GM19395 (cell line): ENCODE results near the gene NHSL1.

ENCODE experiments used
- ATAC-seq: cut with Tn5 transposase; IDR thresholded peaks from one replicate; pipeline ENCODE4 v1.9.1; 2021; ENCODE audit warnings: mild to moderate bottlenecking, moderate library complexity; ENCODE audit not compliant: unreplicated experiment

NHSL1 gene, protein sequence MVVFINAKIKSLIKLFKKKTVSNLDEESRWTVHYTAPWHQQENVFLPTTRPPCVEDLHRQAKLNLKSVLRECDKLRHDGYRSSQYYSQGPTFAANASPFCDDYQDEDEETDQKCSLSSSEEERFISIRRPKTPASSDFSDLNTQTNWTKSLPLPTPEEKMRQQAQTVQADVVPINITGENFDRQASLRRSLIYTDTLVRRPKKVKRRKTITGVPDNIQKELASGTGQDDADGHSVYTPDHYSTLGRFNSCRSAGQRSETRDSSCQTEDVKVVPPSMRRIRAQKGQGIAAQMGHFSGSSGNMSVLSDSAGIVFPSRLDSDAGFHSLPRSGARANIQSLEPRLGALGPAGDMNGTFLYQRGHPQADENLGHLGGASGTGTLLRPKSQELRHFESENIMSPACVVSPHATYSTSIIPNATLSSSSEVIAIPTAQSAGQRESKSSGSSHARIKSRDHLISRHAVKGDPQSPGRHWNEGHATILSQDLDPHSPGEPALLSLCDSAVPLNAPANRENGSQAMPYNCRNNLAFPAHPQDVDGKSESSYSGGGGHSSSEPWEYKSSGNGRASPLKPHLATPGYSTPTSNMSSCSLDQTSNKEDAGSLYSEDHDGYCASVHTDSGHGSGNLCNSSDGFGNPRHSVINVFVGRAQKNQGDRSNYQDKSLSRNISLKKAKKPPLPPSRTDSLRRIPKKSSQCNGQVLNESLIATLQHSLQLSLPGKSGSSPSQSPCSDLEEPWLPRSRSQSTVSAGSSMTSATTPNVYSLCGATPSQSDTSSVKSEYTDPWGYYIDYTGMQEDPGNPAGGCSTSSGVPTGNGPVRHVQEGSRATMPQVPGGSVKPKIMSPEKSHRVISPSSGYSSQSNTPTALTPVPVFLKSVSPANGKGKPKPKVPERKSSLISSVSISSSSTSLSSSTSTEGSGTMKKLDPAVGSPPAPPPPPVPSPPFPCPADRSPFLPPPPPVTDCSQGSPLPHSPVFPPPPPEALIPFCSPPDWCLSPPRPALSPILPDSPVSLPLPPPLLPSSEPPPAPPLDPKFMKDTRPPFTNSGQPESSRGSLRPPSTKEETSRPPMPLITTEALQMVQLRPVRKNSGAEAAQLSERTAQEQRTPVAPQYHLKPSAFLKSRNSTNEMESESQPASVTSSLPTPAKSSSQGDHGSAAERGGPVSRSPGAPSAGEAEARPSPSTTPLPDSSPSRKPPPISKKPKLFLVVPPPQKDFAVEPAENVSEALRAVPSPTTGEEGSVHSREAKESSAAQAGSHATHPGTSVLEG (N-terminal part only)

DNA sequence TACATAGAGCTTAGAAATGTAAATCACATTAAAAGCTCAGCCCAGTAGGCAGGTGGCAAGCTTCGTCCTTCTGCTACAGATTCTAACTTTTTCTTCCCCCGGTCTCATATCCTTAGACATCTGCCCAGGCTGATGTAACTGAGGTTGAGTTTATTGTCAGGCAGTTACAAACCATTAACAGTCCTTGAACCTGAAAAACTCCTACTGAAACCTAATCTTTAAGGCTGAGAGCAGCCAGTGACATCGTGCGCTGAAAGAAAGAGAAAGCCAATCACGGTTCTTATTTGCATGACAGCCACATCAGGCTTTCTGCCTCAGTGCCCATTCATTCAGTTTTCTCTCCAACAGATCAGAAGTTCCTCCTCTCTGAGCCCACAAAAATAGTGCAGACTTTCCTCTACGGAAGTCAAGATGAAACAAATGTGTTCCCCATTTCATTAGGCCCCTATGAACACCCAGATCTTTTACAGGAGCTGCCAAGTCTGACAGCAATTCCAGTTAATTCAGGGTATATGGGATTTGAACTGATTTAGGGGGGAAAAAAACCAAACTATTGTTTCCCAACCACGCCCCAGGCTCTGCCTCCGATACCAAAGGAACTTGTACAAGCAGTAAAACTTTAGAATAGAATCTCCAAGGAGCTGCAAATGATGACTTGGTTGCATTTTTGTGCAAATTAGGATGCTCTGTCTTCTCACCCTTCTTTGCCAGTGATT, at the start of gene NHSL1:
TSS of gene NHSL1 (minus strand) at position 192 of the 716 bp plus-strand sequence. CDS start 204 bp downstream, outside the sequence.
- peak; percentile 97 for ATAC-seq

DNA sequence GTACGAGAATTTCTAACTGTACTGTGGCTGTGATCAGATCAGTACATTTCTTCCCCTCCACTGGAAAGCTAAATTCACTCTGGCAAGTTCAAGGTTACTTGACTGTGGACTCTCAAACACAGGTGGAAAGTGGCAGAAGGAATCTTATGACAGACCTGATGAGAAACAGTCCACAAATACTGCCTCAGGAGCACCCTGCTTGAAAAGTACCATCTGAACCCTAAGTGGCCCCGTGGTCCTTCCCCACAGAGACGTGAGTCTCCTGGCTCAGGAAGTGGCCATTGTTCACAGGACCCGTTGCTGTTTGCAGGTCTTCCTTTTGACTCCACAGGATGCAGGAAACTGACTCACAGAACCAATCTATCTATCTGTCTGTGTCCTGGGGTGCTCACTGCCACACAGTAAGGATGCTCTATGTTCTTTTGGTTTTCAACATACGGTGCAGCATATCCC, 47.5 kb upstream of the NHSL1 start:
- no peak for ATAC-seq

DNA sequence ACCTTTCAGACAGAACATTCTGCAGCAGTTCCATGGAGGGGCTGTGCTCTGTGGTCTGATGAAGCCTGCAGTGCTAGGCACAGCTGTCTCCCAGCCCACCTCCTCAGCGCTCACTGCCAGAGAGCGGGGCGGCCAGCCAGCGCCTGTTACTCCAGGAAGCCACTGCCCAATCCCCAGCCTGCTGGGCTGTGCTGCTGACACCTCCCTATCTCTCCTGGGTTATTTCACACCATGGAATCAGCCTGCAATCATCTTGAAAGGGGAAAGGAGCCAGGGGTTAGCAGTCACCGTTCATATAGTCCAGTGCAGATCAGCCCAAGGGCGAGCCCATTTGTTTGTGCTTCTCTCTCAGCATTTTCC, 46.3 kb upstream of the NHSL1 start:
- no peak for ATAC-seq

DNA sequence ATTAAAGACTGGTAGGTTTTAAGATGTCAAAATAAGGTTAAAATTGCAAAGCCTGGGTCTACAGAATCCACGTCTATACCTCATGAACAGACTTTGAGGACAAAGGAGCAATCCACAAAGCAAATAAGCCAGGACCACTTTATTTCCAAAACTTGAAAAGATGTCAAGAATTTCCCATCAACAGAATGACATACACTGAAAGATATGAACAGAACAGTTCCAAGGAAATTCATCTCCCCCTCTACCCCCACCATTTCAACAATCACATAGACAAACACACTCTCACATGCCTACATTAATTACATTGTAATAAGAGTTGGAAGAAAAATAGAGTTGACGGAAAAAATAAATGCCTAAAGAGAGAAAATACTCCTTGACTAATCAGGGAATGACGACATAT, 45.2 kb upstream of the NHSL1 start:
- no peak for ATAC-seq

DNA sequence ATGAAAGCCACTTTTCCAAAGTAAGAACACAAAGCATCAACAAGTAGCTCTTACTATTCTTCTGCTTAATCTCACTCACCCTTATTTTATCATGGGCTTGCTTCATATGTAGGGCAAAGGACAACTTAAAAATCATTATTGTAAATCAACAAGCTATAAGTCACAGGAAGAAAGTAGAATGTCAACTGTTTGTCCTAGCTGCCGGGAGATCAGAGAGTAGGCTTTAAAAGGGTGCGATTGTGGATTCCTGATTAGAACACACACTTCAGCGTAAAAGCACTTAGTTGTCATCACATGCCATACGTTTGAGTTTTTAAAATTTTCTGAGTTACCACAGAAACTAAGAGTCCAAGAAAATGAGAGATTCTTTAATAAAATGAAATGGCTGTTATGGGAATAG, 44.4 kb upstream of the NHSL1 start:
- no peak for ATAC-seq

DNA sequence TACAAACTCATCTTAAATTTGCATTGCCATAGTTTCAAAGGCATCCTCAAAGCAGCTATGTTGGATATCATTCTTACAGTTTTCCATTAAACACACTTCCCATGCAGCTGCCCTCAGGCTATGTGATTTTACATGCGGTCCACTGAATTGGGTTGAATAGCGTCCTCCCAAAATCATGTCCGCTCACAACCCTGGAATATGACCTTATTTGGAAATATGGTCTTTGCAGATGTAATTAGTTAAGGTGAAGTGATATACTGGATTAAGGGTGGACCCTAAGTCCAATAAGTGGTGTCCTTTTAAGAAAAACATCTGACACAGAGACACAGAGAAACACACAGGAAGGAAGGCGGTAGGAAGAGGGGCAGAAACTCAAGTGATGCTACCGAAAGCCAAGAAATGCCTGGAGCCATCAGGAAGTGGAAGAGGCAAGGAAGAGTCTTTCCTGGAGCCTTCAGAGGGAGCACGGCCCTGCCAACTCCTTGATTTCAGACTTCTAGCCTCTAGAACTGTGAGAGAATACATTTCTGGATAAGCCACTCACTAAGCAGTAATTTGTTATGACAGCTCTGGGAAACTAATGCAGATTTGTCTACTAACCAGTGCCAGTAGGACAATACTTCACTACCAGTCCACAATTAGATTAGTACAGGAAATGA, 42.7 kb upstream of the NHSL1 start:
- ATAC-seq = no peak

DNA sequence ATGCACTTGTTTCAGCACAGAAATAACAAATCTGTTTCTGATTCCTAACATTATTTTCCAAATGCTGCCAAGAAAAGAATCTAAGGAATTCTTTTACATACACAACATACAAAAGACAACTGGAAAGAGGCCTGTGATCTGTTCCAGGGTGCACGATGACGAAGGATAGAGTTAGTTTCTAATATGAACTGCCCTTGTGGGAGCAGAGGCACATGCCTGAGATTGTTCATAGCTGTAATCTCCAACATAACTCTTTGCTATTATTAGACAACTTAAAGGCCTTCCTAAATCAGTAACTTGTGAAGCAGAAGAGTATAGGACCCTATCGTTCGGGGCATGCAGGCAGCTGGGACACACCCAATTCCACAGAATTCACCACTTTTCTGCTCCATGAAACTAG, 41.2 kb upstream of the NHSL1 start:
- no peak for ATAC-seq

DNA sequence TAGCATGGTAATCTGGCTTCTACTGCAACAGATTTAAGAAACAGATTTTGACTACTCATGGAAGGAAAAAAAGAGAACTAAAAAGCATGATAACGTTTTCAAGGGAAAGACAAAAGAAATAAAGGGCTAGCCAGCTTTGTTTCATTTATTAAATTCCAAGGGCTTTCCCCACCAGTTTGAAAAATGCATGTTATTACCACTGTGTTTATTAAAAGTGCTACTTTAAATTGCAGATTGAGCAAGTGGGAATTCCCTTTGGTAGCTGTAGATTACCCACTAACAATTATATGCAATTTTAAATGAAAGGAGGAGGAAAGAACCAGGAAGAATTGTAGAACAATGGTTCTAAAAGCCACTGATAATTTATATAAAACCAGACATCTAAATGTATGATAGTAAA, 40.6 kb upstream of the NHSL1 start:
- ATAC-seq = no peak

DNA sequence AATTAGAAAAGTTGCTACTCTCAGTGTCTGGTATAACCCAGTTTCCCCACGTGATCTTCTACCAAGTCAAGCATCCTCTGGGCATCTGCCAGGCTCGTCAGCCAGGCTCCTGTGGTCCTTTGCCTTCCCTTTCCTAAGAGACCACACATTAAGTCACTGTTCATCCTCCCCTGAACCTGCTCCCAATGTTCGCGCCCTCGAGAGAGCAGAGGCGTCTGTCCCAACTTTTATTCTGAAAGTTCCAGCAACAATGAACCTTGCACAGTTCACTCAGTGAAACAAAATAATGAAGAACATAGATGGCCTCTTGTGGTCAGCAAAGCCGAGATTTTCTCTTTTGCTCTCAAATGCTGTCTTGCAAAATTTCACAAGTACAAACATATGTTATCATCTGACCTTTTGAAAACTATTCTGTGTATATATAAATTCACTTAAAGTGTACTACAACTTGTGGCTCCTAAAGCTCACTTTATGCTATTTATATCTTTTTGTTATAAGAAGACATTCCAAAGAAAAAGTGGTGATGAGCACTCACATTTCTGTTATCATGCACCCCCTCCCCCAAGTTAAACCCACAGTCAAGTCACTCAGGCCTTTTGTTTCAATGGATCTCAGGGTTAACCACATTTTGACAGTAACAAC, 39.2 kb upstream of the NHSL1 start:
- no peak for ATAC-seq

DNA sequence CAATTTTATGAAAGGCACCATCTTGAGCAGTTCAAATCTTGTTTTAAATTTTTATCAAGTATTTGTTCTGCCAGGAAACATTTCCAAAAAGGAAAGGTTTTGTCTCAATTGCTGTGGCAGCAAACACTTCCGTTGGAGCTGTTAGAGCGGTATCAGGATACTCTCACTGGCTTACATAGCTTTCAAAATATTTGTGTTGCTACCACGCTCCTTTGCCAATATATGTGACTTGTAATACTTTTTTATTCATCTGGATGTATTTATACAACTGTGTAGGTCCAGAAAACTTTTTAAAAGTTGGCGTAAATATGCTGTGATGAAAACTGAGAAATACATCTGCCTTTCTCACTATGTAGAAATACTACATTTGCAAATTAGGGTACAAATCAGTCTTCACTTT, 37.8 kb upstream of the NHSL1 start:
- ATAC-seq = no peak

DNA sequence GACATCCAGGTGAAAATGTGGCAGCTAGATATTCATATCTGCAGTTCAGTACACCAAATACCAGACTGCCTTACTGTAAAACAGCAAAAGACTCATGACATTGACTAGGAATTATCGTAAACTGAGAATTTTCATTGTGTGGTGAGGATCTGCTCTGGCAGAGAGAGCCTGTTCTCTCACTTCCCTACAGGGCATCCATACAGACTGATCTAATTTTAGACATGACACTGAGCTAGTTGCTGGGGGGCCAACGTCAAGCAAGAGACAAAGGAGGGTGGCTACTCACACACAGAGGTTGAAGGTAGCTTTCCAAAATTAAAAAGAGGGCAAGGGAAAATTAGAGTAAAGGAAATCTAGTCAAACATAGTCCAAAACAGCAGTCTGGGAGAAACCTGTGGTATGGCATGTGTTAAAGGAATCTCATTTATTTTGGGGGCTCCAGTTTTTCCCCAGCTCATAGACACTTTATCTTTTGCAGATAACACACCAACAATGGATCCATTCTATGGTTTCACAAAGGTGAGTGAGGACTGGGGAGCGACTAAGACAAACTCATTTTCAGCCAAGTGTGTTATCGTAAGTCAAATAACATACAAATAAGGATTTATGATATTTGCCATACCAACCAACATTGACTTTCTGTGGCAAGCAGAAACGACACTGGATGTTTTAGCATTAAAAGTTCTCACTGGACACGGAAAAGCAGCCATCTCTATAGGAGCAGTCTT, 36.6 kb upstream of the NHSL1 start:
- ATAC-seq = no peak

DNA sequence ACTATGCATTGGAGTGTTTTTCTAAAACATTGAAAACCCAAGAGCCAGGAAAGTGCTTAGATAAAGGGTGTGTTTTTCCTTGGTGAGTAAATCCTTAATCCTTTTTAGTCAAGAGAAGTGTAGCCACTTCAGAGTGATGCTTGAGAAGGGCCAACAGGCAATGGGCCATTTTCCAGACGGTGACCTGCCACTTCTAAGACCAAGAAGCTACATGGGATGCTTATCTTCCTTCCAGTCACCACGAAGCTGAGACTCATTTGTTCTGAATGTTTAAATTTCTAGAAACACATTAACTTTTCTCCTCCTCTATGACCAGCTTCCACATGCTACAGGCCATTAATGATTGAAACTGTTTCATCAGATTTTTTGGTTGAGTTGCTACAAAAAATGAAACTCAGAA, 34.4 kb upstream of the NHSL1 start:
- ATAC-seq = no peak

DNA sequence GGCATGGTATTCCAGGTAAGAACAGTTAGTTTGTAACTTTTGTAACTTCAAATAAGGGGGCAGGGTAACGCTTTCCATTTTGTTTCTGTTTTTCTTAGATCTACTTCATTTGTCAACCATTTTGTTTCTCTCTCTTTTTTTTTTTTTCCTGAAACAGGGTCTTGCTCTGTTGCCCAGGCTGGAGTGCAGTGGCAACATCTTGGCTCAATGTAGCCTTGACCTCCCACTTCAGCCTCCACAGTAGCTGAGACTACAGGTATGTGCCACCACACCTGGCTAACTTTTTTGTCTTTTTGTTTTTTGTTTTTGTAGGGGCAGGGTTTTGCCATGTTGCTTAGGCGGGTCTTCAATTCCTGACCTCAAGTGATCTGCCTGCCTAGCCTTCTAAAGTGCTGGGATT, 32.1 kb upstream of the NHSL1 start:
- no peak for ATAC-seq

DNA sequence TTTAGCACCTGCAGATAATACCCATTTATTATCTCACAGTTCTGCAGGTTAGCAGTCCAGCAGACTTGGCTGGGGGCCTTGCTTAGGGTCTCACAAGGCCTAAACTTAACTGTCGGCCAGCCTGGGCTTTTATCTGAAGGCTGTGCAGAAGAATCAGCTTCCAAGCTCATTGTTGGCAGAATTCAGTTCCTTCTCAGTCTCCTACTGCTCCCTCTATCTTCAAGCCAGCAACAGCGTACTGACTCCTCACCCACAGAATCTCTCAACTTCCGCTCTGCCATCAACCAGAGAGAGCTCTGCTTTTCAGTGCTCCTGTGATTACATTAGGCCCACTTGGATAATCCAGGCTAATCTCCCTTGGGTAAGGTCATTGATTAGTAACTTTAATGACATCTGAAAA, 30.2 kb upstream of the NHSL1 start:
- no peak for ATAC-seq

DNA sequence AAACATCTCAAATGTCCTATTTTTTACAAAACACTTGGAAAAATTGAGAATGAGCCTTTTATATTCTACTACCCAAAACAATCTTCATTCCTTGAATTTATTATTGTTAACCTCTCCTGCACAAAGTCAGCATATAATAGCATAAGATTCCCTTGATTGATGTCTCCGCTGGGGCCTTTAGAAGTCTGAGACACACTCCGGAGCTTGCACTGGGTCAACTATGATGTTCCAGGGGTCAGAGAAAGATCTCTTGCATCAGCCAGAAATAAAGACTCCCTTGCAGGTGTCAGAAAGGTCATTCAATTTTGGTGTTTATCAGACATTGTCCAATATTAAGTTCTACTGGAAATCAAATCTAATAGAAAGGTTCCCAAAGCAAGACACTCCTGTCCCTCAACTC, 29.7 kb upstream of the NHSL1 start:
- ATAC-seq = no peak

DNA sequence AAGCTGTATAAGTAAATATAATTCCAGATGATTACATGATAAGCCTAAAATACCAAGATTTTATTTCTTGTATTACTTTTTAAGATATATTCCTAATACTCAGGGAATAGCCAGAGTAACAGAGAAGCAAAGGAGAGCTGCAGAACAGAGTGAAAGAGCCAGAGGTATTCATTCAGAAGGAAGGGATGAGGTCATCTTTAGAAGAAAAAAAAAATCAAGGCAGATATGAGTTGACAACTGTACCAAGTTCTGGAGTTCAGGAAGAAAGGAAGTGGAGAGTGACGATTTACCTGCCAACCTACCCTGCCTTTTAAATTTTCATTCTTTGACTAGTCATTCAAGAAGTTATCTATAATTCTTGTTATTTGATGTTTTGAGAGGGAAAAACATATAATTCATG, 28.8 kb upstream of the NHSL1 start:
- ATAC-seq = no peak

DNA sequence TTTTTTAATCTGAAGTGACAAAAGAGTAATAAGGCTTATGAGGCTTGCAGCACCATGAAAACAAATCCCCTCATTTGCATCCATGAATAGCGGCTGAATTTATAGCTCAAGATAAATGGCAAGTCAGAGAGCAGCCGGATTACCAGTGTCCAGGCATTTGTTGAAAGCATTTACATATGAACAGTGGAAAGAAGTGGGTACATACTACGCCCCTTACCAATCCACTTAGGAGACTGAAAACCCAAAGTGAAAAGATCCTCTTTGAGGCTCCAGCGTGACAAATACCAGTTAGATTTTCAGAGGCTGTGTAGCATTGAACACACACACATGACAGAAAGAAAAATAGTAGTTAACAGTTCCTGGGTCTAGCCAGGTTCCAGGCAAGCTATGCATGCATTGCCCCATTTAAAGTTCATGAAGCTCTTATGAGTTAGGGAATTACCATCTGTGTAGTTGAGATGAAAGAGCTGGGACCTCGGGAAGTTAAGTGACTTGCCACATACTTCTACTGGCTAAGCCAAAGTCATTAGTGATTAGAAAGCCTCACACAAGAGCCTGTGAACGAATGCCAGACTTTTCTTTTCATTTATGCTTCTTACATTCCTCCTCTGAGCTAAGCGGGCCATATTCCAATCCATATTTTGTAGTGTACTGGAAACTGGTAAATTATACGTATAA, 28.3 kb upstream of the NHSL1 start:
- ATAC-seq = no peak

DNA sequence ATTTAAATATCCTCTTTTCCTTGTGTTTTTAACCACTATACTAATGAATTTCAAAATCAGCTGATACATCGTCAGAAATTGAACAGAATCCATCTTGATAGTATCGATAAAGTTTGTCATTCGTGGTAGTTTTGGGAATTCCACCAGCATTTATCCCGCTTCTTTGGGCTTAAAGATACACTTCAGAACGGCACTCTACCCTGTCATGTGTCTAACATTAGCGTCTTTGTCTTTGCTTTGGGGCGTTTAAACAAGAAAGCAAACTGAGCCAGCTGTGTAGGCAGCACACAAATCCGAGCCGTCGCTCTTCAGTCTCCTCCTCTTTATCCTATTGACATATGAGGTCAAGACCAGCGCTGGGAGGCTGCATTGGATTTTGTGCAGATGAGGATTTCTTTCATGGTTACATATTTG, 27.5 kb upstream of the NHSL1 start:
- no peak for ATAC-seq
